ENCODE measurements around the gene NTM. TPM values are rescaled to one million over a fixed set of nuclear protein-coding genes. Genes with fewer than 3 reads are reported as not detected.

NTM gene
- total RNA-seq, 1 donor from 2014 or later: 4.3 TPM

GRCh38 chr11:131581046-131581445 is 210.6 kb downstream of the NTM start:
- H3K36me3 Mint-ChIP-seq (ENCODE audit: insufficient read depth): no peaks in the 10 kb centered on the region
- TF ChIP-seq CTCF (IDR thresholded peaks at IDR 0.05; ENCODE audit: unreplicated experiment): no peak
- H3K27ac Mint-ChIP-seq: no peak overlapping the region
- H3K4me3 Mint-ChIP-seq (ENCODE audit: low read depth): no peak overlapping the region
- peaks cover 47% of the 10 kb centered on the region for H3K27me3 Mint-ChIP-seq
- H3K4me1 Mint-ChIP-seq (ENCODE audit: low read depth): no peaks in the 10 kb centered on the region
- no peak for DNase-seq (ENCODE audit: low spot score, unreplicated experiment)
- H3K9me3 Mint-ChIP-seq (ENCODE audit: low read depth): no peaks in the 10 kb centered on the region

GRCh38 chr11:131582021-131582525 is 211.7 kb downstream of the NTM start:
- Mint-ChIP-seq H3K4me1 (ENCODE audit: low read depth) (no peaks in the 10 kb centered on the region), H3K4me3 (ENCODE audit: low read depth) (no peak overlapping the region), H3K27ac (no peak overlapping the region), H3K36me3 (ENCODE audit: insufficient read depth) (no peaks in the 10 kb centered on the region), H3K9me3 (ENCODE audit: low read depth) (no peaks in the 10 kb centered on the region), H3K27me3 (peaks cover 41% of the 10 kb centered on the region)
- no peak for TF ChIP-seq CTCF (IDR thresholded peaks at IDR 0.05; ENCODE audit: unreplicated experiment)
- DNase-seq (ENCODE audit: low spot score, unreplicated experiment): no peak

- H3K27me3 Mint-ChIP-seq: peaks cover 41% of the 10 kb centered on the region
- no peaks in the 10 kb centered on the region for H3K9me3 Mint-ChIP-seq (ENCODE audit: low read depth)
- DNase-seq (ENCODE audit: low spot score, unreplicated experiment): no peak
- H3K27ac Mint-ChIP-seq: no peak overlapping the region
- no peaks in the 10 kb centered on the region for H3K4me1 Mint-ChIP-seq (ENCODE audit: low read depth)
- H3K36me3 Mint-ChIP-seq (ENCODE audit: insufficient read depth): no peaks in the 10 kb centered on the region
- H3K4me3 Mint-ChIP-seq (ENCODE audit: low read depth): no peak overlapping the region
- no peak for TF ChIP-seq CTCF (IDR thresholded peaks at IDR 0.05; ENCODE audit: unreplicated experiment)
These were observed 213.0 kb downstream of the NTM start for GRCh38 chr11:131583421-131583820.

GRCh38 chr11:131583938-131584337 is 213.5 kb downstream of the NTM start:
- DNase-seq (ENCODE audit: low spot score, unreplicated experiment): no peak
- Mint-ChIP-seq H3K36me3 (ENCODE audit: insufficient read depth) (no peaks in the 10 kb centered on the region), H3K4me1 (ENCODE audit: low read depth) (no peaks in the 10 kb centered on the region), H3K27me3 (peaks cover 42% of the 10 kb centered on the region), H3K4me3 (ENCODE audit: low read depth) (no peak overlapping the region), H3K9me3 (ENCODE audit: low read depth) (no peaks in the 10 kb centered on the region), H3K27ac (no peak overlapping the region)
- no peak for TF ChIP-seq CTCF (IDR thresholded peaks at IDR 0.05; ENCODE audit: unreplicated experiment)

- H3K27me3 Mint-ChIP-seq: peaks cover 46% of the 10 kb centered on the region
These were observed 214.6 kb downstream of the NTM start for GRCh38 chr11:131584785-131585592.

More at GRCh38 chr11:131584785-131585592, 214.6 kb downstream of the NTM start:
- peak; percentile 42 for TF ChIP-seq CTCF (IDR thresholded peaks at IDR 0.05; ENCODE audit: unreplicated experiment)
- Mint-ChIP-seq H3K4me1 (ENCODE audit: low read depth) (no peaks in the 10 kb centered on the region), H3K27ac (no peak overlapping the region), H3K4me3 (ENCODE audit: low read depth) (no peak overlapping the region), H3K9me3 (ENCODE audit: low read depth) (no peaks in the 10 kb centered on the region), H3K36me3 (ENCODE audit: insufficient read depth) (no peaks in the 10 kb centered on the region)
- DNase-seq (ENCODE audit: low spot score, unreplicated experiment): no peak
